NB4 (cell line): ENCODE measurements around the gene SULT1A1.

ENCODE experiments used
- CTCF ChIP-seq: IDR thresholded peaks from one replicate; pipeline ENCODE4 v1.5.1; 2012; ENCODE audit warnings: low read depth, low read length
- MAX ChIP-seq: IDR thresholded peaks from 2 replicates; pipeline ENCODE4 v1.6.1; 2011; ENCODE audit warnings: low read depth, low read length
- MYC ChIP-seq: IDR thresholded peaks from 2 replicates; pipeline ENCODE4 v1.6.1; 2011; ENCODE audit warnings: low read depth, low read length
- POLR2A ChIP-seq: IDR thresholded peaks from 2 replicates; pipeline ENCODE4 v1.6.1; 2011; ENCODE audit warnings: mild to moderate bottlenecking; ENCODE audit not compliant: insufficient read length; ENCODE audit errors: extremely low read depth

GRCh38 chr16:28563218-28563617 lies 46.6 kb downstream of the SULT1A1 start:
- TF ChIP-seq CTCF (no peak), POLR2A (no peak), MYC (no peak), MAX (no peak)
